IMR-90 (cell line): ENCODE data around the gene NPTN. TPM values are rescaled to one million over a fixed set of nuclear protein-coding genes. Genes with fewer than 3 reads are reported as not detected.

Experiments used
- ATAC-seq: fragments of 200-7000 bp; cut with Tn5 transposase; 2 replicates; pipeline ENCODE4 v1.9.1; 2020; ENCODE audit warnings: low read depth, mild to moderate bottlenecking, moderate library complexity
- BruUV-seq: library from RNA; stranded (reverse); fragments of 400-500 nt; replicated peaks from 2 replicates; lab custom pipeline; 2021; lab: Mats Ljungman, UMichigan
- CTCF ChIA-PET: fragments of 300-600 bp; formaldehyde crosslinking; extraction: SDS; loops from one replicate; lab custom pipeline; 2021; ENCODE audit warnings: antibody characterized with exemption; lab: Yijun Ruan, JAX
- POLR2A ChIA-PET: fragments of 300-600 bp; sonication (Branson Sonifier 250); formaldehyde crosslinking; loops from one replicate; lab custom pipeline; 2022; ENCODE audit warnings: antibody characterized with exemption; ENCODE audit not compliant: unreplicated experiment; lab: Charles Lee
- DNase-seq: peaks from one replicate; pipeline ENCODE4 v3.0.0; 2013
- H2AFZ ChIP-seq: replicated peaks from 2 replicates; pipeline ENCODE3; 2013; ENCODE audit warnings: low read length, mild to moderate bottlenecking; ENCODE audit not compliant: poor library complexity
- H2AK5ac ChIP-seq: 2 replicates; pipeline ENCODE4 v1.6.1; 2013; ENCODE audit warnings: low read depth, low read length, inconsistent platforms
- H2AK9ac ChIP-seq: replicated peaks from 2 replicates; pipeline ENCODE3; 2013; ENCODE audit warnings: mild to moderate bottlenecking, low read depth, low read length, moderate library complexity; ENCODE audit not compliant: poor library complexity
- H2BK120ac ChIP-seq: 2 replicates; pipeline ENCODE4 v1.6.1; 2013; ENCODE audit warnings: low read depth, low read length, inconsistent platforms
- H2BK15ac ChIP-seq: 3 replicates; pipeline ENCODE4 v1.6.1; 2013; ENCODE audit warnings: low read depth, low read length, inconsistent platforms
- H2BK20ac ChIP-seq: 2 replicates; pipeline ENCODE4 v1.6.1; 2013; ENCODE audit warnings: low read depth, mild to moderate bottlenecking, inconsistent platforms, low read length, moderate library complexity
- H2BK5ac ChIP-seq: 2 replicates; pipeline ENCODE4 v1.6.1; 2013; ENCODE audit warnings: mild to moderate bottlenecking, low read depth, low read length, inconsistent platforms; ENCODE audit not compliant: poor library complexity, severe bottlenecking
- H3K14ac ChIP-seq: replicated peaks from 2 replicates; pipeline ENCODE4 v1.6.1; 2013; ENCODE audit warnings: low read depth, low read length, inconsistent platforms
- H3K18ac ChIP-seq: 2 replicates; pipeline ENCODE4 v1.6.1; 2013; ENCODE audit warnings: low read depth, low read length, control low read depth
- H3K23ac ChIP-seq: 2 replicates; pipeline ENCODE4 v1.6.1; 2013; ENCODE audit warnings: low read depth, low read length, inconsistent platforms
- H3K27ac ChIP-seq: 2 replicates; pipeline ENCODE4 v1.5.1; 2013; ENCODE audit warnings: mild to moderate bottlenecking, control low read depth, low read length; ENCODE audit not compliant: insufficient read depth
- H3K27me3 ChIP-seq: 2 replicates; pipeline ENCODE4 v1.6.1; 2013; ENCODE audit warnings: low read length; ENCODE audit not compliant: control insufficient read depth, insufficient read depth
- H3K36me3 ChIP-seq: 2 replicates; pipeline ENCODE4 v1.6.1; 2013; ENCODE audit warnings: low read length, mixed read lengths; ENCODE audit not compliant: control insufficient read depth, insufficient read depth
- H3K4ac ChIP-seq: 2 replicates; pipeline ENCODE4 v1.6.1; 2013; ENCODE audit warnings: low read depth, low read length, inconsistent platforms
- H3K4me1 ChIP-seq: 2 replicates; pipeline ENCODE4 v1.6.1; 2013; ENCODE audit warnings: low read length, mixed read lengths; ENCODE audit not compliant: control insufficient read depth, insufficient read depth
- H3K4me2 ChIP-seq: 2 replicates; pipeline ENCODE4 v1.6.1; 2013; ENCODE audit warnings: low read depth, mild to moderate bottlenecking, control low read depth, low read length, moderate library complexity
- H3K4me3 ChIP-seq: 2 replicates; pipeline ENCODE4 v1.5.1; 2013; ENCODE audit warnings: low read depth, mild to moderate bottlenecking, control low read depth, low read length, moderate library complexity; ENCODE audit not compliant: insufficient read depth
- H3K56ac ChIP-seq: 2 replicates; pipeline ENCODE4 v1.6.1; 2013; ENCODE audit warnings: low read length, inconsistent platforms; ENCODE audit not compliant: insufficient read depth; ENCODE audit errors: extremely low read depth
- H3K79me1 ChIP-seq, 2 experiments: 2 replicates each; pipeline ENCODE4 v1.6.1; 2013; ENCODE audit warnings: low read length in 2 of 2, inconsistent platforms in 1 of 2, low read depth in 1 of 2
- H3K9ac ChIP-seq: 2 replicates; pipeline ENCODE4 v1.6.1; 2013; ENCODE audit warnings: low read depth, low read length, control low read depth
- H3K9me1 ChIP-seq: 2 replicates; pipeline ENCODE4 v1.6.1; 2013; ENCODE audit warnings: low read length, inconsistent platforms; ENCODE audit not compliant: insufficient read depth
- H3K9me3 ChIP-seq: 2 replicates; pipeline ENCODE4 v1.6.1; 2013; ENCODE audit warnings: low read length; ENCODE audit not compliant: control insufficient read depth, insufficient read depth
- H4K20me1 ChIP-seq: 2 replicates; pipeline ENCODE4 v1.6.1; 2013; ENCODE audit warnings: low read length, inconsistent platforms; ENCODE audit not compliant: insufficient read depth
- H4K5ac ChIP-seq: 2 replicates; pipeline ENCODE4 v1.6.1; 2013; ENCODE audit warnings: mild to moderate bottlenecking, low read depth, low read length, control low read depth
- H4K8ac ChIP-seq, 2 experiments: 2 replicates each; pipeline ENCODE4 v1.6.1; 2013; ENCODE audit warnings: low read depth in 2 of 2, low read length in 2 of 2, control low read depth in 1 of 2, inconsistent platforms in 1 of 2
- H4K91ac ChIP-seq: 2 replicates; pipeline ENCODE4 v1.6.1; 2013; ENCODE audit warnings: low read depth, low read length, inconsistent platforms; ENCODE audit not compliant: insufficient read depth
- BHLHE40 ChIP-seq: fragments of 150-350 bp; IDR thresholded peaks from 2 replicates; pipeline ENCODE4 v1.6.1; 2016; ENCODE audit warnings: mild to moderate bottlenecking, low read depth, low read length
- CEBPB ChIP-seq: IDR thresholded peaks from 2 replicates; pipeline ENCODE4 v1.6.1; 2012; ENCODE audit warnings: low read depth, low read length, improper control_type of control experiment
- CHD1 ChIP-seq: IDR thresholded peaks from 2 replicates; pipeline ENCODE4 v1.6.1; 2012; ENCODE audit warnings: low read depth, low read length, improper control_type of control experiment
- ELK1 ChIP-seq: fragments of 150-350 bp; IDR thresholded peaks from 2 replicates; pipeline ENCODE4 v1.6.1; 2016; ENCODE audit warnings: low read depth, mild to moderate bottlenecking, low read length, moderate library complexity, borderline replicate concordance
- FOS ChIP-seq: fragments of 150-350 bp; IDR thresholded peaks from 2 replicates; pipeline ENCODE4 v1.6.1; 2016; ENCODE audit warnings: low read depth, low read length
- MAFK ChIP-seq: IDR thresholded peaks from 2 replicates; pipeline ENCODE4 v1.6.1; 2012; ENCODE audit warnings: low read depth, low read length, improper control_type of control experiment
- MAZ ChIP-seq: IDR thresholded peaks from 2 replicates; pipeline ENCODE4 v1.6.1; 2012; ENCODE audit warnings: low read depth, mild to moderate bottlenecking, low read length, improper control_type of control experiment, moderate library complexity, borderline replicate concordance
- MXI1 ChIP-seq: IDR thresholded peaks from 2 replicates; pipeline ENCODE4 v1.6.1; 2012; ENCODE audit warnings: low read depth, mild to moderate bottlenecking, low read length, moderate library complexity, borderline replicate concordance
- NFE2L2 ChIP-seq: fragments of 150-350 bp; IDR thresholded peaks from 2 replicates; pipeline ENCODE4 v1.6.1; 2016; ENCODE audit warnings: low read depth, mild to moderate bottlenecking, low read length
- POLR2A ChIP-seq: IDR thresholded peaks from 2 replicates; pipeline ENCODE4 v1.6.1; 2012; ENCODE audit warnings: mild to moderate bottlenecking, low read depth, low read length
- RAD21 ChIP-seq: IDR thresholded peaks from 2 replicates; pipeline ENCODE4 v1.6.1; 2012; ENCODE audit warnings: low read length, improper control_type of control experiment
- RCOR1 ChIP-seq: IDR thresholded peaks from 2 replicates; pipeline ENCODE4 v1.6.1; 2012; ENCODE audit warnings: mild to moderate bottlenecking, low read length, improper control_type of control experiment; ENCODE audit not compliant: insufficient replicate concordance
- RFX5 ChIP-seq: IDR thresholded peaks from 2 replicates; pipeline ENCODE4 v1.8.0; 2012; ENCODE audit warnings: low read depth, mild to moderate bottlenecking, low read length, moderate library complexity
- SMC3 ChIP-seq: fragments of 150-350 bp; IDR thresholded peaks from 2 replicates; pipeline ENCODE4 v1.6.1; 2016; ENCODE audit warnings: low read depth, mild to moderate bottlenecking, antibody characterized with exemption, low read length, moderate library complexity
- USF2 ChIP-seq: fragments of 150-350 bp; IDR thresholded peaks from 2 replicates; pipeline ENCODE4 v1.6.1; 2017; ENCODE audit warnings: mild to moderate bottlenecking, antibody characterized with exemption, low read length, low read depth
- WGBS, 2 experiments: methylation state at CpG; one replicate each; pipeline versions ENCODE4 v1.1.5 to v1.1.7; 2013; ENCODE audit warnings: missing lambda C conversion rate in 2 of 2; ENCODE audit not compliant: insufficient read length in 1 of 2; ENCODE audit errors: extremely low coverage in 2 of 2; 5-methylcytosine and 5-hydroxymethylcytosine counted together
- dilution Hi-C: fragments of 300-500 bp; cut with HindIII; formaldehyde crosslinking; loops from one replicate; pipeline ENCODE4 v1.14.3; 2018; ENCODE audit warnings: low sequenced_read_pairs; ENCODE audit not compliant: unreplicated experiment
- in situ Hi-C: fragments of 300-500 bp; cut with MboI; formaldehyde crosslinking; loops from 3 replicates; pipeline ENCODE4 v1.14.3; 2019; ENCODE audit warnings: low sequenced_read_pairs, inconsistent platforms, mixed read lengths
- intact Hi-C: fragments of 100-400 bp; cut with micrococcal nuclease; formaldehyde crosslinking; loops from 2 replicates; pipeline ENCODE4 v1.10.0; 2022
- polyA plus RNA-seq, 3 experiments: library from polyadenylated mRNA; depleted of rRNA; stranded (reverse); fragments of >200 nt; gene quantifications; 2 replicates each; pipeline ENCODE4 v1.2.3, GENCODE V29; 2012; ENCODE audit warnings: low replicate concordance in 1 of 3
- total RNA-seq: library from RNA; depleted of rRNA; stranded (reverse); fragments of >200 nt; gene quantifications from 2 replicates; pipeline ENCODE4 v1.2.3, GENCODE V29; 2012

Gene NPTN
- total and polyA plus RNA-seq, 2 of the 4 experiments (the other 2 are of a cell fraction), result 171 to 329 TPM

GRCh38 chr15:73647259-73648013 is 14.2 kb upstream of the NPTN start:
- BruUV-seq, result no TSS peak
- Histone ChIP-seq H3K27ac (no peak overlapping the region), H3K23ac (no peak overlapping the region), H3K18ac (no peak overlapping the region), H2BK15ac (no peak overlapping the region), H2AFZ (no peak overlapping the region), H4K20me1 (no peaks in the 10 kb centered on the region; the same call in 1 of the 2 replicates), H3K56ac (no peak overlapping the region), H3K79me1 (no peaks in the 10 kb centered on the region), H3K4ac (no peak overlapping the region), H2BK120ac (no peak overlapping the region), H3K9ac (no peak overlapping the region), H3K14ac (no peak overlapping the region), H3K27me3 (peaks cover 11% of the 10 kb centered on the region), H4K8ac (no peak overlapping the region), H2AK5ac (no peak overlapping the region), H2BK20ac (no peak overlapping the region), H3K9me3 (no peaks in the 10 kb centered on the region), H4K5ac (no peak overlapping the region), H2BK5ac (no peak overlapping the region), H3K4me2 (no peak overlapping the region), H3K36me3 (no peaks in the 10 kb centered on the region), H4K91ac (no peak overlapping the region), H2AK9ac (no peak overlapping the region), H3K9me1 (no peaks in the 10 kb centered on the region), H3K4me3 (no peak overlapping the region), H3K4me1 (no peaks in the 10 kb centered on the region)
- in situ Hi-C loops, result no loop called here
- ATAC-seq, result no peak
- dilution Hi-C loops, result no loop called here
- intact Hi-C loops, result no loop called here
- CTCF ChIA-PET, result interaction anchor here (4.4 kb wide), 1 partner anchor 11 kb away, joined by 25 read pairs; no protein-coding TSS in a partner anchor
- no peak for DNase-seq
- WGBS, 2 experiments, result 50% methylated on average over 2 of the region's 6 CpGs; no CpG with 5 or more reads in 1 of the 2 experiments
- POLR2A ChIA-PET, result no interaction called here
- no peak for TF ChIP-seq NFE2L2
- no peak for TF ChIP-seq MAZ
- TF ChIP-seq ELK1, result no peak
- TF ChIP-seq USF2, result no peak
- no peak for TF ChIP-seq BHLHE40
- TF ChIP-seq MXI1, result no peak
- no peak for TF ChIP-seq MAFK
- TF ChIP-seq CHD1, result no peak
- no peak for TF ChIP-seq SMC3
- TF ChIP-seq FOS, result no peak
- TF ChIP-seq RAD21, result no peak
- TF ChIP-seq POLR2A, result no peak
- TF ChIP-seq RCOR1, result no peak
- no peak for TF ChIP-seq CEBPB
- TF ChIP-seq RFX5, result no peak
